Measurements from ENCODE around the gene NBL1.

Gene NBL1

GRCh38 chr1:19670787-19671186, 26.7 kb downstream of the NBL1 start:
- no peak for DNase-seq (ENCODE audit: low spot score)

- no peak for DNase-seq (ENCODE audit: low spot score)
Observed at GRCh38 chr1:19672237-19672636, 28.1 kb downstream of the NBL1 start.

- no peak for DNase-seq (ENCODE audit: low spot score)
Observed at GRCh38 chr1:19675797-19676196, 31.7 kb downstream of the NBL1 start.

GRCh38 chr1:19676438-19676922, 32.4 kb downstream of the NBL1 start:
- peak; percentile 37 for DNase-seq (ENCODE audit: low spot score)

- no peak for DNase-seq (ENCODE audit: low spot score)
Observed at GRCh38 chr1:19678493-19678892, 34.4 kb downstream of the NBL1 start.

- DNase-seq (ENCODE audit: low spot score): no peak
Observed at GRCh38 chr1:19678931-19679453, 34.9 kb downstream of the NBL1 start.

GRCh38 chr1:19679691-19680090, 35.6 kb downstream of the NBL1 start:
- no peak for DNase-seq (ENCODE audit: low spot score)

GRCh38 chr1:19680644-19681043, 36.5 kb downstream of the NBL1 start:
- no peak for DNase-seq (ENCODE audit: low spot score)

- DNase-seq (ENCODE audit: low spot score): no peak
Observed at GRCh38 chr1:19682257-19682656, 38.1 kb downstream of the NBL1 start.

GRCh38 chr1:19682901-19683300, 38.8 kb downstream of the NBL1 start:
- no peak for DNase-seq (ENCODE audit: low spot score)

GRCh38 chr1:19683351-19683750, 39.2 kb downstream of the NBL1 start:
- no peak for DNase-seq (ENCODE audit: low spot score)

- no peak for DNase-seq (ENCODE audit: low spot score)
Observed at GRCh38 chr1:19684677-19685076, 40.6 kb downstream of the NBL1 start.

- DNase-seq (ENCODE audit: low spot score): no peak
Observed at GRCh38 chr1:19685994-19686393, 41.9 kb downstream of the NBL1 start.

- no peak for DNase-seq (ENCODE audit: low spot score)
Observed at GRCh38 chr1:19687414-19687813, 43.3 kb downstream of the NBL1 start.

GRCh38 chr1:19688041-19688842, 44.1 kb downstream of the NBL1 start:
- no peak for DNase-seq (ENCODE audit: low spot score)

- DNase-seq (ENCODE audit: low spot score): no peak
Observed at GRCh38 chr1:19689085-19689757, 45.1 kb downstream of the NBL1 start.

- no peak for DNase-seq (ENCODE audit: low spot score)
Observed at GRCh38 chr1:19689856-19690255, 45.7 kb downstream of the NBL1 start.

GRCh38 chr1:19690342-19690741, 46.2 kb downstream of the NBL1 start:
- no peak for DNase-seq (ENCODE audit: low spot score)

- no peak for DNase-seq (ENCODE audit: low spot score)
Observed at GRCh38 chr1:19694298-19694697, 50.2 kb downstream of the NBL1 start.

- DNase-seq (ENCODE audit: low spot score): no peak
Observed at GRCh38 chr1:19695772-19696171, 51.7 kb downstream of the NBL1 start.

GRCh38 chr1:19696820-19697219, 52.7 kb downstream of the NBL1 start:
- no peak for DNase-seq (ENCODE audit: low spot score)

GRCh38 chr1:19698181-19698580, 54.1 kb downstream of the NBL1 start:
- no peak for DNase-seq (ENCODE audit: low spot score)

GRCh38 chr1:19700079-19700777, 56.1 kb downstream of the NBL1 start:
- DNase-seq (ENCODE audit: low spot score): no peak

All from LoVo (cell line).